Thoracic aorta (tissue), 2 donors: ENCODE data around the gene THADA. TPM values are rescaled to one million over a fixed set of nuclear protein-coding genes. Genes with fewer than 3 reads are reported as not detected.

ENCODE experiments used
- ATAC-seq: fragments of 150-250 bp; one replicate; pipeline ENCODE4 v1.8.0; 2017; ENCODE audit warnings: low read depth; ENCODE audit not compliant: insufficient number of reproducible peaks, low FRiP score
- DNase-seq: peaks from one replicate; pipeline ENCODE4 v3.0.0-alpha.2; 2020; ENCODE audit warnings: low spot score
- H3K27ac ChIP-seq, 2 donors: fragments of 200-600 bp; sonication (generic); 1 replicate in 1 of 2; 2 replicates in 1 of 2; pipeline ENCODE4 v1.5.1; 2016; ENCODE audit warnings: mild to moderate bottlenecking in 2 of 2, moderate library complexity in 2 of 2
- H3K27me3 ChIP-seq: fragments of 200-600 bp; sonication (generic); replicated peaks from 2 replicates; pipeline ENCODE4 v1.6.0; 2016; ENCODE audit warnings: mild to moderate bottlenecking; ENCODE audit not compliant: insufficient read depth
- H3K36me3 ChIP-seq: fragments of 200-600 bp; sonication (generic); one replicate; pipeline ENCODE4 v1.5.1; 2016
- H3K4me1 ChIP-seq, 2 donors: fragments of 200-600 bp; sonication (generic); 1 replicate in 1 of 2; 2 replicates in 1 of 2; pipeline versions ENCODE4 v1.5.1 to v1.6.0; 2016; ENCODE audit warnings: low read depth in 2 of 2, mild to moderate bottlenecking in 1 of 2; ENCODE audit not compliant: control insufficient read depth in 1 of 2
- H3K4me3 ChIP-seq: fragments of 200-600 bp; sonication (generic); 2 replicates; pipeline ENCODE4 v1.5.1; 2016; ENCODE audit warnings: mild to moderate bottlenecking
- H3K9me3 ChIP-seq: fragments of 200-600 bp; sonication (generic); 2 replicates; pipeline ENCODE4 v1.5.1; 2016
- total RNA-seq, 2 donors: library from RNA; depleted of rRNA; stranded (reverse); fragments of >200 nt; gene quantifications; one replicate each; pipeline versions ENCODE4 v1.1.0 to v1.2.3, GENCODE V29; 2016
- TF ChIP-seq, protein P1 (sequence below): fragments of 200-600 bp; sonication (generic); IDR thresholded peaks from one replicate; pipeline ENCODE4 v1.5.1; 2019; ENCODE audit warnings: antibody characterized with exemption

The THADA gene
- total RNA-seq, 2 donors from 2014 or later, result 33.3 to 46.6 TPM

DNA sequence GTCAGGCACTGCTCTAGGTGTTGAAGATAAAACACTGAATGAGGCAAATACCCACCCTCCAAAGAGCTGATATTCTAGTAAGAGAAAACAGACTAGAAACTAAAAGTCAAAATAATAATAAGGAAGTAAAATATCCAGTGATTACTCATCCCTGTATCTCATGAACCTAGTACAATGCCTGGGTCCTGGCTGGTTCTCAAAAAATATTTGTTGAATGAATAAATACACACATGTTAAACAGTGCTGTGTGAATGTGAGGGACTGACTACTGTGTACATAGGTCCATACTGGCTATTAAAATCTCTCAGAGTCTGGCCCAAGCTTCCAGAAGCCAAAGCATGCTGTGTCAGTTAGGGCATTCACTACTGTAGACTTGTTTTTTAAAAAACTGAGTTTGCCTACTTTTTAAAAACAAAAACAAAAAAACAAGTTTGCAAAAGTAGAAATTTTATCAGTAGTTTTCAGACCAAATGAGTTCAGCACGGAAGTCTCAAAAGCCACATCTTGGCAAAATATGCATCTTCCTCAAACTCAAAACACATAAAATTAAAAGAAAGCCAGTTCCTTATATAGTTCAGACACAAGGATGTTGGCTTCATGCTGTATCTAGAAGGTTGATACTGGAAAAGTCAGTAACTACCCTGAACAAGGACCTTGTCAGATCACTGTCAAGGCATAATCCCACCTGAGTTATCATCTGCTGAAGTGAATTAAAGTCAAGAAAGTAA is 136.2 kb downstream of the THADA start:
- Histone ChIP-seq H3K36me3 (no peaks in the 10 kb centered on the region), H3K4me3 (no peak overlapping the region), H3K9me3 (no peaks in the 10 kb centered on the region), H3K4me1 (peaks cover 76 to 98% of the 10 kb centered on the region in 2 donors), H3K27ac (peak overlapping the region; percentile 34 to 55), H3K27me3 (no peaks in the 10 kb centered on the region)
- ATAC-seq (no peak), DNase-seq (no peak)
- TF ChIP-seq, protein P1, sequence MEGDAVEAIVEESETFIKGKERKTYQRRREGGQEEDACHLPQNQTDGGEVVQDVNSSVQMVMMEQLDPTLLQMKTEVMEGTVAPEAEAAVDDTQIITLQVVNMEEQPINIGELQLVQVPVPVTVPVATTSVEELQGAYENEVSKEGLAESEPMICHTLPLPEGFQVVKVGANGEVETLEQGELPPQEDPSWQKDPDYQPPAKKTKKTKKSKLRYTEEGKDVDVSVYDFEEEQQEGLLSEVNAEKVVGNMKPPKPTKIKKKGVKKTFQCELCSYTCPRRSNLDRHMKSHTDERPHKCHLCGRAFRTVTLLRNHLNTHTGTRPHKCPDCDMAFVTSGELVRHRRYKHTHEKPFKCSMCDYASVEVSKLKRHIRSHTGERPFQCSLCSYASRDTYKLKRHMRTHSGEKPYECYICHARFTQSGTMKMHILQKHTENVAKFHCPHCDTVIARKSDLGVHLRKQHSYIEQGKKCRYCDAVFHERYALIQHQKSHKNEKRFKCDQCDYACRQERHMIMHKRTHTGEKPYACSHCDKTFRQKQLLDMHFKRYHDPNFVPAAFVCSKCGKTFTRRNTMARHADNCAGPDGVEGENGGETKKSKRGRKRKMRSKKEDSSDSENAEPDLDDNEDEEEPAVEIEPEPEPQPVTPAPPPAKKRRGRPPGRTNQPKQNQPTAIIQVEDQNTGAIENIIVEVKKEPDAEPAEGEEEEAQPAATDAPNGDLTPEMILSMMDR, result no peak

DNA sequence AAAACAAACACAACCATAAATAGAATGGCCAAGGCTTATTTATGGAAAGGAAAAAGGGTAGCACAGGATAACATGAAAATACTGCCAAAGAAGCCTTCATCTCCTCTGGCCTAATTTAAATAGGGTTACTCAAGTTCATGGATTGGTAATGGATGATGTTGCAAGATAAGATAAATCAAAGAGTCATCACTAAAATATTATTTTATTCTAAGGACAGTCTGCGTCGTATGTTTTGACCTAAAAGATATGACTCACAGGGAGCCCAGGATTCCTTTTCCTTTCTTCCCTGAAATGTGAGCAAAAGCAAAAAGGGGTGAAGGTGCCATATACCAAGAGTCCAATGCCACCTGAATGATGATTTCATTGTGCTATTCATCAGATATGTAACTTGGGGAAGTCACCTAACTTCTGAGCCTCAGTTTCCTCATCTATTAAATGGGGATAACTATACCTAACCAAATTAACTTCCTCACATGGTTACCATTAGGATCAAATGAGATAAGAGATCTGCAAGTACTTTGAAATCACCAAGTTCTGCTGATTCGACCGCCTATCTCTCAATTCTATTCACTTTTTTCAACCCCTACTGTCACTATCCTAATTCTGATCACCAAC is 137.7 kb downstream of the THADA start:
- no peaks in the 10 kb centered on the region for H3K27me3 ChIP-seq
- DNase-seq (no peak), ATAC-seq (peak; percentile 55)
- H3K4me1 ChIP-seq, result peaks cover 65 to 93% of the 10 kb centered on the region in 2 donors
- TF ChIP-seq, protein P1, result no peak
- no peaks in the 10 kb centered on the region for H3K9me3 ChIP-seq
- H3K4me3 ChIP-seq, result no peak overlapping the region
- H3K36me3 ChIP-seq, result no peaks in the 10 kb centered on the region
- H3K27ac ChIP-seq, result peak overlapping the region; percentile 2 to 17

DNA sequence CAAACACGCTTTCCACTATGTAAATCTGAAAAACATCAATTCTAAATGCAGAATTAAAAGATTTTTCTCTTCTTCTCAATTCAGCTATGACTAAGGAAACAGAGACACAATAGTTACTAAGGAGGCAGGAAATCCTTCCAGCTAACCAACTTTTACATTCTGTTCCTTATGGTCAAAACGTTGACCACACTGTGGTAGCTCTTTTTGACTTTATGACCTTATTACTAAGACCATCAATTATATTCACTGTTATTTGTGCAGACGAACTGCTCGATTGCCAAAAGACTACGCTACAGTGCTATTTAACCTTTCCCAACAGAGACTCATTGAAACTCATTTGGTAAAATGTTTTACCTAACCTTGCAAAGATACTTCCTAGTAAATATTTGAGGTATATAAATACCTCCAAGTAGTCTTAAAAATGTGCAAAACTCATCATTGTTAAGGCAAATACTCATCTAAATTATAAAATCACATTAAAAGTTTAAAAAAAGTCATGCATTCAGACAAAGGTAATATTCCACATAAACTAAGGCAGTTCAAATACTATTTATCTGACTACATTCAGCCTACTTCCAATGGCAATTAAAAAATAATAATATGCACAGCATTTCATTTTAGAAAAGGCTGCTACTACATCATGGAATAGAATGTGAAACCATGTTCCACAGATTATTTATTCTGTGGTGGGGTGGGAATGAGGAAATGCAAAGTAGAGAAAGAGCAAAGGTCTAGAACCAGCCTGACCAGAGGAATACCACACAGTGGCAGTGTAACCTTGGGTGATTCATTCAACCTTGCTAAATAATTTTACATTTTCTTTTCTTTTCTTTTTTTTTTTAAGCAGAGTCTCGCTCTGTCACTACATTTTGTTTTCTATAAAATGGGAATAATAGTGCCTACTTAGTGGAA is 139.9 kb downstream of the THADA start:
- TF ChIP-seq, protein P1, result no peak
- Histone ChIP-seq H3K36me3 (no peaks in the 10 kb centered on the region), H3K27me3 (no peaks in the 10 kb centered on the region), H3K4me3 (no peak overlapping the region), H3K27ac (no peak overlapping the region), H3K9me3 (no peaks in the 10 kb centered on the region), H3K4me1 (peaks cover 52 to 82% of the 10 kb centered on the region in 2 donors)
- ATAC-seq (no peak), DNase-seq (no peak)

DNA sequence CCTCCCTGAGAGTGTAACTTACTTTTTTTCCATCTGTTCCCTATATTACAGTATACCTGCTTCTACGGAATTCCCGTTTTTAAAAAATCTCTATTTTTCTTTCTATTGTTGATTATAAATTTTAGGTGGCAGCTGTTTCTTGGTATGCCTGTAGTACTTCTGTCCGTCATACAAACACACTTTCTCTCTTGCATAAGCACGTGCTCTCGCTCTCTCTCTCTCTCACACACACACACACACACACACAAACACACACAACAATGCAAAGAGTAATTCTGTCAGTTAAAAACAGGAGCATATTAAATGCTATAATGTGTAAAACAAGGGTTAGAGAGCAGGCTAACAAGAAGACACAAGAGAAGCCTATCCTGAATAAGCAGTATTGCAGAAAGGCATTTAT is 140.5 kb downstream of the THADA start:
- no peaks in the 10 kb centered on the region for H3K36me3 ChIP-seq
- no peak for ATAC-seq
- H3K4me1 ChIP-seq, result peaks cover 45 to 75% of the 10 kb centered on the region in 2 donors
- no peak for DNase-seq
- H3K27ac ChIP-seq, result no peak overlapping the region
- no peaks in the 10 kb centered on the region for H3K9me3 ChIP-seq
- TF ChIP-seq, protein P1, result no peak
- H3K27me3 ChIP-seq, result no peaks in the 10 kb centered on the region
- no peak overlapping the region for H3K4me3 ChIP-seq

DNA sequence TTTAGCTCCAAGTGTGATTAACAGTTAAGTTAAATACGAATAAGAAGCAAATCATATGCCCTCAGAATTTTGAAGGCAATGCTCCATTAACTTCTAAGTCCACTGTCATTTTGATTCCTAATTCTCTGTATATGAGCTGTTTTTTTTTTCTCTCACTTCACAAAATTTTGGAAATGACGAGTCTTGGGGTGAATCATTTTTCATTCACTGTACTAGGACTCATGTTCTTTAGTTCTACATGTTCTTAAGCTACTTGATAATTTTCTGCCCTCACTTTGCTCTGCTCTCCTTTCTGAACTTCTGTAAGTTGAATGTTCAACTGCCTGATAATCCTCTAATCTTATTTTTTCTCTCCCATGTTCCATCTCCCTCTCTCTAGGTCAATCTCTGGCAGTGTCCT is 141.0 kb downstream of the THADA start:
- Histone ChIP-seq H3K27me3 (no peaks in the 10 kb centered on the region), H3K27ac (no peak overlapping the region), H3K9me3 (no peaks in the 10 kb centered on the region), H3K4me1 (peaks cover 44 to 71% of the 10 kb centered on the region in 2 donors), H3K36me3 (no peaks in the 10 kb centered on the region), H3K4me3 (no peak overlapping the region)
- DNase-seq (no peak), ATAC-seq (no peak)
- TF ChIP-seq, protein P1, result no peak
